Measurements from ENCODE around the gene CD81. TPM values are rescaled to one million over a fixed set of nuclear protein-coding genes. Genes with fewer than 3 reads are reported as not detected.
A peak's percentile ranks its signal among the peaks of the same experiment; 100 is the strongest.

Gene CD81
- total RNA-seq, 1 donor from 2014 or later, result 801 TPM

GRCh38 chr11:2443406-2443805, 66.3 kb downstream of the CD81 start:
- Histone ChIP-seq H3K9me3 (no peaks in the 10 kb centered on the region), H3K27me3 (no peaks in the 10 kb centered on the region), H3K36me3 (no peaks in the 10 kb centered on the region), H3K27ac (no peak overlapping the region), H3K4me1 (no peaks in the 10 kb centered on the region), H3K4me3 (no peak overlapping the region)
- TF ChIP-seq CTCF (IDR thresholded peaks at IDR 0.05), result no peak
- DNase-seq (ENCODE audit: low spot score in 2 of 2), result no peak
- intact Hi-C loops (cut with DNase I), result no loop called here

- no peak for TF ChIP-seq CTCF (IDR thresholded peaks at IDR 0.05)
- Histone ChIP-seq H3K27ac (no peak within 1 kb of the TSS), H3K4me3 (peak within 1 kb of the TSS; percentile 50 to 53), H3K27me3 (no peaks in the 10 kb centered on the region), H3K36me3 (no peaks in the 10 kb centered on the region), H3K9me3 (no peaks in the 10 kb centered on the region), H3K4me1 (no peaks in the 10 kb centered on the region)
- DNase-seq (ENCODE audit: low spot score in 2 of 2), result no peak
- intact Hi-C loops (cut with DNase I), result no loop called here
These were observed 67.0 kb downstream of the CD81 start, which contains the start of gene TRPM5 for GRCh38 chr11:2443881-2444820. TRPM5 (minus strand) TSS chr11:2444514; CDS start chr11:2423036, 21,478 bp downstream.

- intact Hi-C loops (cut with DNase I), result no loop called here
- no peaks in the 10 kb centered on the region for H3K27me3 ChIP-seq
- TF ChIP-seq CTCF (IDR thresholded peaks at IDR 0.05), result no peak
- H3K4me3 ChIP-seq, result peak within 1 kb of the TSS; percentile 50 to 53
- H3K4me1 ChIP-seq, result no peaks in the 10 kb centered on the region
- DNase-seq (ENCODE audit: low spot score in 2 of 2), result no peak
- no peak within 1 kb of the TSS for H3K27ac ChIP-seq
- H3K9me3 ChIP-seq, result no peaks in the 10 kb centered on the region
- H3K36me3 ChIP-seq, result no peaks in the 10 kb centered on the region
These were observed 68.0 kb downstream of the CD81 start, which contains the start of gene KCNQ1 for GRCh38 chr11:2444821-2445745. KCNQ1 (plus strand) TSS chr11:2445008; CDS start chr11:2445099, 91 bp downstream.

GRCh38 chr11:2445746-2446551, 68.8 kb downstream of the CD81 start:
- DNase-seq (ENCODE audit: low spot score in 2 of 2), result no peak
- no peaks in the 10 kb centered on the region for H3K4me1 ChIP-seq
- peak overlapping the region; percentile 50 to 53 for H3K4me3 ChIP-seq
- no peak overlapping the region for H3K27ac ChIP-seq
- H3K27me3 ChIP-seq, result no peaks in the 10 kb centered on the region
- no peaks in the 10 kb centered on the region for H3K9me3 ChIP-seq
- no peak for TF ChIP-seq CTCF (IDR thresholded peaks at IDR 0.05)
- intact Hi-C loops (cut with DNase I), result no loop called here
- H3K36me3 ChIP-seq, result no peaks in the 10 kb centered on the region
